RWPE2 (cell line): ENCODE results near the gene EP400.
"Not testable (repeated sequence)": the region's sequence is repeated elsewhere in the genome, so short reads cannot be mapped to it uniquely, and the experiment has no call there.

Experiments used
- ATAC-seq: fragments of 200-7000 bp; cut with Tn5 transposase; 3 replicates; pipeline ENCODE4 v1.9.1; 2021; ENCODE audit warnings: low read depth
- DNase-seq: peaks from one replicate; pipeline ENCODE4 v3.0.0-alpha.2; 2020; ENCODE audit warnings: low spot score
- H3K27ac ChIP-seq: fragments of 450-650 bp; 2 replicates; pipeline ENCODE4 v1.5.1; 2017; ENCODE audit warnings: mild to moderate bottlenecking; ENCODE audit not compliant: poor library complexity, severe bottlenecking
- H3K27me3 ChIP-seq: fragments of 250-450 bp; sonication (Bioruptor Pico); 2 replicates; pipeline ENCODE4 v1.5.1; 2021; ENCODE audit warnings: mild to moderate bottlenecking, moderate library complexity; ENCODE audit not compliant: insufficient read depth, poor library complexity, severe bottlenecking
- H3K36me3 ChIP-seq: fragments of 250-450 bp; sonication (Bioruptor Pico); 2 replicates; pipeline ENCODE4 v1.5.1; 2020; ENCODE audit warnings: low read depth, mild to moderate bottlenecking, moderate library complexity
- H3K4me1 ChIP-seq: fragments of 250-450 bp; sonication (Bioruptor Pico); 2 replicates; pipeline ENCODE4 v1.5.1; 2021; ENCODE audit warnings: mild to moderate bottlenecking, moderate library complexity; ENCODE audit not compliant: insufficient read depth, poor library complexity, severe bottlenecking
- H3K4me3 ChIP-seq: fragments of 250-450 bp; sonication (Bioruptor Pico); 2 replicates; pipeline ENCODE4 v1.5.1; 2021; ENCODE audit warnings: mild to moderate bottlenecking, moderate library complexity; ENCODE audit not compliant: severe bottlenecking
- H3K9me3 ChIP-seq: fragments of 250-450 bp; sonication (Bioruptor Pico); 2 replicates; pipeline ENCODE4 v1.5.1; 2021; ENCODE audit warnings: mild to moderate bottlenecking, moderate library complexity; ENCODE audit not compliant: severe bottlenecking
- TF ChIP-seq, protein P1 (sequence below): fragments of 450-650 bp; IDR thresholded peaks from one replicate; pipeline ENCODE4 v1.5.1; 2017; ENCODE audit warnings: mild to moderate bottlenecking, moderate library complexity; ENCODE audit not compliant: poor library complexity, severe bottlenecking

The EP400 gene

DNA sequence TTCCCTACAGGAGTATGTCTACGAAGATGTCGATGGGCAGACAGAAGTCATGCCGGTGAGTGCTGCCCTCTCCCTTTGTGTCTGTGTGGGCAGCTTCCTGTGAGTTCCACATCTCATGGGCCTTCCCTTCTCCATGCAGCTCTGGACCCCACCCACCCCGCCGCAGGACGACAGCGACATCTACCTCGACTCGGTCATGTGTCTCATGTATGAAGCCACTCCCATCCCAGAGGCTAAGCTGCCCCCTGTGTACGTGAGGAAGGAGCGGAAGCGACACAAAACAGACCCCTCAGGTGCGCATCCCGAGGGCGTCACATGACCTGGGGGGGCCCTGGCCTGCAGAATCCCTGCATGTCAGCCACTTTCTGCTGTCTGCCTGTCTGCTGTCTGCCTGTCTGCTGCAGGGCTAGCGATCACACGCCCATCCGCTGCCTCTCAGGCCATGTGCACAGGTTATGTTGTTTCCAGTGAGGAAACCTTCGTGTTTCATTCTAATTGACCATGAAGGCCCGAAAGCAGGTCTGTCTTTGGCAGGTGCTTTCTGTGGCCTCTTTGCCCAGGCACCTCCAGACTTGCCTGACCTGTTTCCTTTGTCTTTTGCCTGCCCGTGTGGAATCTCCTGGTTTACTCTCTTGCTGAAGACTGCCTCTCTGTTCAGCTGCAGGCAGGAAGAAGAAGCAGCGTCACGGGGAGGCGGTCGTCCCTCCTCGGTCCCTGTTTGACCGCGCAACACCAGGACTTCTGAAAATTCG, 95.1 kb downstream of the EP400 start:
- Histone ChIP-seq H3K4me1 (no peaks in the 10 kb centered on the region), H3K27ac (no peak overlapping the region), H3K36me3 (peaks cover 49% of the 10 kb centered on the region), H3K9me3 (no peaks in the 10 kb centered on the region), H3K4me3 (no peak overlapping the region), H3K27me3 (no peaks in the 10 kb centered on the region)
- ATAC-seq: no peak
- no peak for DNase-seq
- TF ChIP-seq, protein P1, sequence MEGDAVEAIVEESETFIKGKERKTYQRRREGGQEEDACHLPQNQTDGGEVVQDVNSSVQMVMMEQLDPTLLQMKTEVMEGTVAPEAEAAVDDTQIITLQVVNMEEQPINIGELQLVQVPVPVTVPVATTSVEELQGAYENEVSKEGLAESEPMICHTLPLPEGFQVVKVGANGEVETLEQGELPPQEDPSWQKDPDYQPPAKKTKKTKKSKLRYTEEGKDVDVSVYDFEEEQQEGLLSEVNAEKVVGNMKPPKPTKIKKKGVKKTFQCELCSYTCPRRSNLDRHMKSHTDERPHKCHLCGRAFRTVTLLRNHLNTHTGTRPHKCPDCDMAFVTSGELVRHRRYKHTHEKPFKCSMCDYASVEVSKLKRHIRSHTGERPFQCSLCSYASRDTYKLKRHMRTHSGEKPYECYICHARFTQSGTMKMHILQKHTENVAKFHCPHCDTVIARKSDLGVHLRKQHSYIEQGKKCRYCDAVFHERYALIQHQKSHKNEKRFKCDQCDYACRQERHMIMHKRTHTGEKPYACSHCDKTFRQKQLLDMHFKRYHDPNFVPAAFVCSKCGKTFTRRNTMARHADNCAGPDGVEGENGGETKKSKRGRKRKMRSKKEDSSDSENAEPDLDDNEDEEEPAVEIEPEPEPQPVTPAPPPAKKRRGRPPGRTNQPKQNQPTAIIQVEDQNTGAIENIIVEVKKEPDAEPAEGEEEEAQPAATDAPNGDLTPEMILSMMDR: no peak

DNA sequence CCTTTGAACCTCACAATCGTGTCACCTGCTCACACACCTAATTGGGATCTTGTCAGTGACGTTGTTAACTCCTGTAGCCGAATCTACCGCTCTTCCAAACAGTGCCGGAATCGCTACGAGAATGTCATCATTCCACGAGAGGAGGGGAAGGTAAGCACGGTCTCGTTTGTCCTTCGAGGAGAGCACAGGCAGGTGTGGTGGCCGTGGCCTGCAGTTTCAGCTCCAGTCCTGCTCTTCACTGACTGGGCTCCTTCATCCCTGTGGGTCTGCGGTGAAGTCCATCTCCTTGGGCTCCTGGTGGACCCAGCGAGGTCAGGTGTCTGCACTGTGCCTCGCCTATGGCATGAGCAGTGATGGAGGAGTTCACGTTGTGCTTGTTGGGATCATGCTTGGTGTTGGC, 96.0 kb downstream of the EP400 start:
- no peak for ATAC-seq
- Histone ChIP-seq H3K36me3 (peaks cover 57% of the 10 kb centered on the region), H3K4me1 (no peaks in the 10 kb centered on the region), H3K27me3 (no peaks in the 10 kb centered on the region), H3K27ac (no peak overlapping the region), H3K4me3 (no peak overlapping the region), H3K9me3 (no peaks in the 10 kb centered on the region)
- TF ChIP-seq, protein P1: no peak
- no peak for DNase-seq

- H3K27me3 ChIP-seq: no peaks in the 10 kb centered on the region
- no peaks in the 10 kb centered on the region for H3K4me1 ChIP-seq
- H3K9me3 ChIP-seq: no peaks in the 10 kb centered on the region
- DNase-seq (no peak), ATAC-seq (no peak)
- no peak overlapping the region for H3K27ac ChIP-seq
- H3K4me3 ChIP-seq: no peak overlapping the region
- TF ChIP-seq, protein P1: no peak
- H3K36me3 ChIP-seq: peaks cover 65% of the 10 kb centered on the region
These were observed 96.8 kb downstream of the EP400 start for GRCh38 chr12:132046561-132046960.

GRCh38 chr12:132047630-132048029, 97.9 kb downstream of the EP400 start:
- peaks cover 71% of the 10 kb centered on the region for H3K36me3 ChIP-seq
- ATAC-seq, H3K27ac ChIP-seq: not testable (repeated sequence)

GRCh38 chr12:132049442-132049841, 99.7 kb downstream of the EP400 start:
- ATAC-seq (no peak), DNase-seq (no peak)
- Histone ChIP-seq H3K4me3 (no peak overlapping the region), H3K27me3 (no peaks in the 10 kb centered on the region), H3K27ac (no peak overlapping the region), H3K9me3 (no peaks in the 10 kb centered on the region), H3K4me1 (no peaks in the 10 kb centered on the region), H3K36me3 (peaks cover 70% of the 10 kb centered on the region)
- TF ChIP-seq, protein P1: no peak

More at GRCh38 chr12:132047630-132048029, 97.9 kb downstream of the EP400 start:
- H3K9me3 ChIP-seq, DNase-seq, H3K4me1 ChIP-seq, H3K27me3 ChIP-seq, H3K4me3 ChIP-seq: not testable (repeated sequence)
